ENCODE measurements around the gene ZBTB9.

GRCh38 chr6:33466075-33466735 is 11.8 kb downstream of the ZBTB9 start:
- TF ChIP-seq, protein P1, sequence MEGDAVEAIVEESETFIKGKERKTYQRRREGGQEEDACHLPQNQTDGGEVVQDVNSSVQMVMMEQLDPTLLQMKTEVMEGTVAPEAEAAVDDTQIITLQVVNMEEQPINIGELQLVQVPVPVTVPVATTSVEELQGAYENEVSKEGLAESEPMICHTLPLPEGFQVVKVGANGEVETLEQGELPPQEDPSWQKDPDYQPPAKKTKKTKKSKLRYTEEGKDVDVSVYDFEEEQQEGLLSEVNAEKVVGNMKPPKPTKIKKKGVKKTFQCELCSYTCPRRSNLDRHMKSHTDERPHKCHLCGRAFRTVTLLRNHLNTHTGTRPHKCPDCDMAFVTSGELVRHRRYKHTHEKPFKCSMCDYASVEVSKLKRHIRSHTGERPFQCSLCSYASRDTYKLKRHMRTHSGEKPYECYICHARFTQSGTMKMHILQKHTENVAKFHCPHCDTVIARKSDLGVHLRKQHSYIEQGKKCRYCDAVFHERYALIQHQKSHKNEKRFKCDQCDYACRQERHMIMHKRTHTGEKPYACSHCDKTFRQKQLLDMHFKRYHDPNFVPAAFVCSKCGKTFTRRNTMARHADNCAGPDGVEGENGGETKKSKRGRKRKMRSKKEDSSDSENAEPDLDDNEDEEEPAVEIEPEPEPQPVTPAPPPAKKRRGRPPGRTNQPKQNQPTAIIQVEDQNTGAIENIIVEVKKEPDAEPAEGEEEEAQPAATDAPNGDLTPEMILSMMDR (IDR thresholded peaks at IDR 0.05 in 4 of 5, conservative IDR thresholded peaks at IDR 0.05 in 1 of 5), result no peak
- TF ChIP-seq POLR2A (IDR thresholded peaks at IDR 0.05), result no peak

Data from gastrocnemius medialis (tissue), 4 donors.